ENCODE results near the gene CAPN10. TPM values are rescaled to one million over a fixed set of nuclear protein-coding genes. Genes with fewer than 3 reads are reported as not detected.

CAPN10 gene
- total and polyA plus RNA-seq, 3 donors from 2014 or later, result 29.8 to 104 (median 66.5) TPM

- no peak for DNase-seq
- intact Hi-C loops (cut with DNase I; ENCODE audit: low total_unique reads), result no loop called here
- H3K36me3 ChIP-seq (ENCODE audit: low read depth, missing control alignments), result no peaks in the 10 kb centered on the region
Observed at GRCh38 chr2:240600451-240600961, 14.0 kb downstream of the CAPN10 start.

GRCh38 chr2:240601061-240601830, 14.7 kb downstream of the CAPN10 start:
- intact Hi-C loops (cut with DNase I; ENCODE audit: low total_unique reads), result no loop called here
- no peak for TF ChIP-seq POLR2A (IDR thresholded peaks at IDR 0.05)
- TF ChIP-seq, protein P1, sequence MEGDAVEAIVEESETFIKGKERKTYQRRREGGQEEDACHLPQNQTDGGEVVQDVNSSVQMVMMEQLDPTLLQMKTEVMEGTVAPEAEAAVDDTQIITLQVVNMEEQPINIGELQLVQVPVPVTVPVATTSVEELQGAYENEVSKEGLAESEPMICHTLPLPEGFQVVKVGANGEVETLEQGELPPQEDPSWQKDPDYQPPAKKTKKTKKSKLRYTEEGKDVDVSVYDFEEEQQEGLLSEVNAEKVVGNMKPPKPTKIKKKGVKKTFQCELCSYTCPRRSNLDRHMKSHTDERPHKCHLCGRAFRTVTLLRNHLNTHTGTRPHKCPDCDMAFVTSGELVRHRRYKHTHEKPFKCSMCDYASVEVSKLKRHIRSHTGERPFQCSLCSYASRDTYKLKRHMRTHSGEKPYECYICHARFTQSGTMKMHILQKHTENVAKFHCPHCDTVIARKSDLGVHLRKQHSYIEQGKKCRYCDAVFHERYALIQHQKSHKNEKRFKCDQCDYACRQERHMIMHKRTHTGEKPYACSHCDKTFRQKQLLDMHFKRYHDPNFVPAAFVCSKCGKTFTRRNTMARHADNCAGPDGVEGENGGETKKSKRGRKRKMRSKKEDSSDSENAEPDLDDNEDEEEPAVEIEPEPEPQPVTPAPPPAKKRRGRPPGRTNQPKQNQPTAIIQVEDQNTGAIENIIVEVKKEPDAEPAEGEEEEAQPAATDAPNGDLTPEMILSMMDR (IDR thresholded peaks at IDR 0.05), result no peak
- DNase-seq, result no peak
- Histone ChIP-seq H3K36me3 (ENCODE audit: low read depth, missing control alignments) (no peaks in the 10 kb centered on the region), H3K9me3 (no peaks in the 10 kb centered on the region), H3K4me3 (no peak overlapping the region), H3K4me1 (peaks cover 13% of the 10 kb centered on the region), H3K27ac (no peak overlapping the region), H3K27me3 (no peaks in the 10 kb centered on the region)
- WGBS, 2 donors, result 61 to 88% methylated on average over 10 to 20 of the region's 20 CpGs

More at GRCh38 chr2:240600451-240600961, 14.0 kb downstream of the CAPN10 start:
- Histone ChIP-seq H3K27me3 (no peaks in the 10 kb centered on the region), H3K27ac (no peak overlapping the region), H3K4me1 (peaks cover 20% of the 10 kb centered on the region), H3K4me3 (no peak overlapping the region), H3K9me3 (no peaks in the 10 kb centered on the region)
- 97 to 98% methylated on average over 13 to 16 of the region's 16 CpGs for WGBS, 2 donors
- TF ChIP-seq POLR2A (IDR thresholded peaks at IDR 0.05), result no peak
- TF ChIP-seq, protein P1 (IDR thresholded peaks at IDR 0.05), result no peak

GRCh38 chr2:240601831-240602160, 15.3 kb downstream of the CAPN10 start:
- TF ChIP-seq, protein P1 (IDR thresholded peaks at IDR 0.05), result no peak
- no peak for TF ChIP-seq POLR2A (IDR thresholded peaks at IDR 0.05)
- Histone ChIP-seq H3K27ac (no peak overlapping the region), H3K4me3 (no peak overlapping the region), H3K9me3 (no peaks in the 10 kb centered on the region), H3K36me3 (ENCODE audit: low read depth, missing control alignments) (no peaks in the 10 kb centered on the region), H3K4me1 (peaks cover 9% of the 10 kb centered on the region), H3K27me3 (no peaks in the 10 kb centered on the region)
- 91% methylated on average over 11 of the region's 11 CpGs; no CpG with 5 or more reads in 1 of the 2 donors for WGBS, 2 donors
- no peak for DNase-seq
- intact Hi-C loops (cut with DNase I; ENCODE audit: low total_unique reads), result no loop called here

DNA sequence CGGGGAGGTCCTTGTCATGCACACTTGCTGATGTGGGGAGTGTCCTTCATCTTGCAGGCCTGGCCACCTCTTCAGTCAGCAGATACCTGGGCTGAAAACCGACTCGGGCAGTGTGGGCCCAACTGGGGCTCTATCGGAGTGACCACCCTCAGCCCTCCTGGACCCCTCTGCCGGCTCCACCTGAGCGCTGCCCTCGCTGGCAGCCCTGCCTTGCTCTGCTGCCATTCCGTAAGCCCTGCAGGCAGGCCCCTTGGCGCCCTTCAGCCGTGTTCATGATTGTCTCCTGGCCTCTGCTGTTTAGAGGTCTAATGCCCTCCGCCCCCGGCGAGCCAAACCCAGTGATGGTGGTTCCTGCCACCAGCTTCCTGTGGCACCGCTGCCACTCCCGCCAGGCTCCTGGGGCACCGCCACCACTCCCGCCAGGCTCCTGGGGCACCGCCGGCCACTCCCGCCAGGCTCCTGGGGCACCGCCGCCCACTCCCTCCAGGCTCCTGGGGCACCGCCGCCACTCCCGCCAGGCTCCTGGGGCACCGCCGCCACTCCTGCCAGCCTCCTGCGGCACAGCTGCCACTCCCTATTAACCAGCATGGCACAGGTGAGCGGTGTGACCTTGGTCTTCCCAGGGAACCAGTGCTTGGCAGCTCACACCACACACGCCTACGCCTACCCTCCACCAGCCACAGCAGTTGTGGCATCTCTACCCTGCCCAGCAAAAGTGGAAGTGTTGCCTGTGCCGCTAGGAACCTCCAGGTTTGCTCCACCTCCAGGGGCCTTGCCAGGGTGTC, 15.9 kb downstream of the CAPN10 start:
- Histone ChIP-seq H3K27ac (no peak overlapping the region), H3K4me3 (no peak overlapping the region), H3K27me3 (no peaks in the 10 kb centered on the region), H3K36me3 (ENCODE audit: low read depth, missing control alignments) (no peaks in the 10 kb centered on the region), H3K9me3 (no peaks in the 10 kb centered on the region), H3K4me1 (peaks cover 9% of the 10 kb centered on the region)
- no peak for DNase-seq
- TF ChIP-seq, protein P1 (IDR thresholded peaks at IDR 0.05), result no peak
- no peak for TF ChIP-seq POLR2A (IDR thresholded peaks at IDR 0.05)
- 88 to 93% methylated on average over 16 to 32 of the region's 32 CpGs for WGBS, 2 donors
- intact Hi-C loops (cut with DNase I; ENCODE audit: low total_unique reads), result no loop called here
